GM23338 (cell line): ENCODE data around the gene MAST4. TPM values are rescaled to one million over a fixed set of nuclear protein-coding genes. Genes with fewer than 3 reads are reported as not detected.

Experiments used
- ATAC-seq: fragments of 200-7000 bp; cut with Tn5 transposase; 3 replicates; pipeline ENCODE4 v1.9.1; 2020
- DNase-seq: peaks from one replicate; pipeline ENCODE4 v3.0.0-alpha.2; 2015; ENCODE audit warnings: low spot score
- H2AFZ ChIP-seq: fragments of 200-600 bp; sonication (generic); 2 replicates; pipeline ENCODE4 v1.8.0; 2016; ENCODE audit warnings: antibody characterized with exemption, mild to moderate bottlenecking, moderate library complexity
- H3F3A ChIP-seq: fragments of 200-600 bp; sonication (generic); replicated peaks from 2 replicates; pipeline ENCODE4 v1.8.0; 2017; ENCODE audit warnings: antibody characterized with exemption, mixed run types, low read depth
- H3K27ac ChIP-seq: fragments of 200-600 bp; sonication (generic); 2 replicates; pipeline ENCODE4 v1.6.1; 2016; ENCODE audit warnings: low read depth
- H3K27me3 ChIP-seq: fragments of 200-600 bp; sonication (generic); 2 replicates; pipeline ENCODE4 v1.8.0; 2016; ENCODE audit warnings: mild to moderate bottlenecking, mixed run types, moderate library complexity; ENCODE audit not compliant: insufficient read depth
- H3K36me3 ChIP-seq: fragments of 200-600 bp; sonication (generic); 2 replicates; pipeline ENCODE4 v1.8.0; 2016; ENCODE audit warnings: mild to moderate bottlenecking; ENCODE audit not compliant: insufficient read depth
- H3K4me1 ChIP-seq: fragments of 200-600 bp; sonication (generic); 2 replicates; pipeline ENCODE4 v1.8.0; 2016; ENCODE audit warnings: mild to moderate bottlenecking, moderate library complexity; ENCODE audit not compliant: insufficient read depth
- H3K4me2 ChIP-seq: fragments of 200-600 bp; sonication (generic); 2 replicates; pipeline ENCODE4 v1.7.1; 2017; ENCODE audit warnings: mixed run types
- H3K4me3 ChIP-seq: fragments of 200-600 bp; sonication (generic); 2 replicates; pipeline ENCODE4 v1.6.1; 2016; ENCODE audit warnings: mixed run types
- H3K79me2 ChIP-seq: fragments of 200-600 bp; sonication (generic); replicated peaks from 2 replicates; pipeline ENCODE4 v1.8.0; 2017; ENCODE audit warnings: mild to moderate bottlenecking; ENCODE audit not compliant: insufficient read depth
- H3K9me2 ChIP-seq: fragments of 200-600 bp; sonication (generic); 2 replicates; pipeline ENCODE4 v1.8.0; 2017; ENCODE audit not compliant: insufficient read depth
- H4K20me1 ChIP-seq: fragments of 200-600 bp; sonication (generic); replicated peaks from 2 replicates; pipeline ENCODE4 v1.8.0; 2017; ENCODE audit warnings: mild to moderate bottlenecking; ENCODE audit not compliant: insufficient read depth
- H3K27ac Mint-ChIP-seq: 2 replicates; pipeline ENCODE4 v1.8.0; 2020; ENCODE audit warnings: inconsistent platforms, mild to moderate bottlenecking, moderate library complexity, mixed read lengths
- H3K27me3 Mint-ChIP-seq: 3 replicates; pipeline ENCODE4 v1.8.0; 2022; ENCODE audit warnings: low read depth, mild to moderate bottlenecking, moderate library complexity, mixed read lengths, inconsistent platforms; ENCODE audit not compliant: insufficient read depth, poor library complexity
- H3K36me3 Mint-ChIP-seq: 3 replicates; pipeline ENCODE4 v1.8.0; 2021; ENCODE audit warnings: low read depth, mild to moderate bottlenecking, inconsistent platforms, moderate library complexity, mixed read lengths
- H3K4me1 Mint-ChIP-seq: 3 replicates; pipeline ENCODE4 v1.8.0; 2020; ENCODE audit warnings: mild to moderate bottlenecking, inconsistent platforms, mixed read lengths
- H3K4me3 Mint-ChIP-seq: 3 replicates; pipeline ENCODE4 v1.8.0; 2021; ENCODE audit warnings: moderate library complexity, mild to moderate bottlenecking, inconsistent platforms, mixed read lengths
- H3K9me3 Mint-ChIP-seq: 3 replicates; pipeline ENCODE4 v1.8.0; 2020; ENCODE audit warnings: moderate library complexity, mild to moderate bottlenecking, inconsistent platforms, mixed read lengths
- CREB1 ChIP-seq: fragments of 250-450 bp; sonication (Bioruptor Pico); IDR thresholded peaks from 2 replicates; pipeline ENCODE4 v1.5.0; 2020; ENCODE audit warnings: low read depth, mild to moderate bottlenecking, moderate library complexity
- EZH2 ChIP-seq: fragments of 200-600 bp; sonication (generic); IDR thresholded peaks from one replicate; pipeline ENCODE4 v1.8.0; 2017; ENCODE audit warnings: antibody characterized with exemption, mild to moderate bottlenecking, low read depth; ENCODE audit not compliant: unreplicated experiment
- NANOG ChIP-seq: IDR thresholded peaks from 2 replicates; pipeline ENCODE4 v1.6.1; 2016; ENCODE audit warnings: antibody characterized with exemption, borderline replicate concordance
- POLR2AphosphoS5 ChIP-seq: IDR thresholded peaks from 2 replicates; pipeline ENCODE4 v1.6.1; 2016; ENCODE audit warnings: antibody characterized with exemption, low read depth
- ZNF114 ChIP-seq: fragments of 250-450 bp; sonication (Bioruptor Pico); IDR thresholded peaks from 2 replicates; pipeline ENCODE4 v1.5.0; 2020; ENCODE audit warnings: mild to moderate bottlenecking, moderate library complexity
- ZNF331 ChIP-seq: fragments of 250-450 bp; sonication (Bioruptor Pico); IDR thresholded peaks from 2 replicates; pipeline ENCODE4 v1.5.0; 2020; ENCODE audit warnings: low read depth, mild to moderate bottlenecking, moderate library complexity
- polyA plus RNA-seq: library from polyadenylated mRNA; unstranded; fragments of >200 nt; fragmentation: Nextera tagmentation; extraction: Ambion mirVana; gene quantifications from 2 replicates; pipeline ENCODE4 v1.2.1, GENCODE V29; 2016
- total RNA-seq: library from RNA; depleted of rRNA; stranded (reverse); fragments of >200 nt; shearing (Covaris generic); gene quantifications from 2 replicates; pipeline ENCODE4 v1.2.3, GENCODE V29; 2014
- TF ChIP-seq, protein P1 (sequence below): IDR thresholded peaks from one replicate; pipeline ENCODE4 v1.6.1; 2018; ENCODE audit warnings: antibody characterized with exemption; ENCODE audit not compliant: unreplicated experiment
- TF ChIP-seq, protein P2 (sequence below), 2 experiments: fragments of 200-600 bp in 1 of 2; sonication (generic) in 1 of 2; conservative IDR thresholded peaks; 2 replicates each; pipeline versions ENCODE4 v1.5.1 to v1.6.1; 2016 to 2017; ENCODE audit warnings: antibody characterized with exemption in 2 of 2, low read depth in 2 of 2, mild to moderate bottlenecking in 2 of 2, moderate library complexity in 1 of 2
- TF ChIP-seq, protein P3 (sequence below): IDR thresholded peaks from 2 replicates; pipeline ENCODE4 v1.6.1; 2016; ENCODE audit warnings: antibody characterized with exemption

The MAST4 gene
- total and polyA plus RNA-seq, 2 experiments from 2014 or later: 3.6 to 8.5 TPM

DNA sequence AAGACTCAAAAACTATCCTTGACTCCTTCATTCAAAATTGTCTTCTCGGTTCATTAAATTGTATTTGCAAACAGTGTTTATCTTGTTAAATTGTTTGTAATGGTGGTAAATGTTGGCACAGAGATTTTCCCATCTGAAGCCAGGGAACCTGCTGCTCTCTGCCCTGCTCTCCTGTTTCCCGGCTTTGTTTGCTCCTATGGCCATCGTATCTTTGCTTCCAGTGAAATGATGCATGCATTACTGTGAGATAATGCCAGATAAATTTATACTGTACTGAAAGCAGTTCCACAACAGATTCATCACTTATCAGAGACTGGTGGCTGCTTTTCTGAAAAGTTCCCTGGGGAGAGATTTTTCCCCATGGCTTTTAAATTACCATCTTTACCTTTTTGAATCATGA, 519.1 kb downstream of the MAST4 start:
- no peak overlapping the region for H2AFZ ChIP-seq
- H3K27me3 ChIP-seq: no peaks in the 10 kb centered on the region
- H3K4me1 Mint-ChIP-seq: peaks cover 4% of the 10 kb centered on the region; the same call in 1 of the 3 replicates
- TF ChIP-seq ZNF331 (CRISPR knock-in tag) (no peak), CREB1 (CRISPR knock-in tag) (no peak), POLR2AphosphoS5 (no peak), ZNF114 (CRISPR knock-in tag) (no peak)
- TF ChIP-seq, protein P1, sequence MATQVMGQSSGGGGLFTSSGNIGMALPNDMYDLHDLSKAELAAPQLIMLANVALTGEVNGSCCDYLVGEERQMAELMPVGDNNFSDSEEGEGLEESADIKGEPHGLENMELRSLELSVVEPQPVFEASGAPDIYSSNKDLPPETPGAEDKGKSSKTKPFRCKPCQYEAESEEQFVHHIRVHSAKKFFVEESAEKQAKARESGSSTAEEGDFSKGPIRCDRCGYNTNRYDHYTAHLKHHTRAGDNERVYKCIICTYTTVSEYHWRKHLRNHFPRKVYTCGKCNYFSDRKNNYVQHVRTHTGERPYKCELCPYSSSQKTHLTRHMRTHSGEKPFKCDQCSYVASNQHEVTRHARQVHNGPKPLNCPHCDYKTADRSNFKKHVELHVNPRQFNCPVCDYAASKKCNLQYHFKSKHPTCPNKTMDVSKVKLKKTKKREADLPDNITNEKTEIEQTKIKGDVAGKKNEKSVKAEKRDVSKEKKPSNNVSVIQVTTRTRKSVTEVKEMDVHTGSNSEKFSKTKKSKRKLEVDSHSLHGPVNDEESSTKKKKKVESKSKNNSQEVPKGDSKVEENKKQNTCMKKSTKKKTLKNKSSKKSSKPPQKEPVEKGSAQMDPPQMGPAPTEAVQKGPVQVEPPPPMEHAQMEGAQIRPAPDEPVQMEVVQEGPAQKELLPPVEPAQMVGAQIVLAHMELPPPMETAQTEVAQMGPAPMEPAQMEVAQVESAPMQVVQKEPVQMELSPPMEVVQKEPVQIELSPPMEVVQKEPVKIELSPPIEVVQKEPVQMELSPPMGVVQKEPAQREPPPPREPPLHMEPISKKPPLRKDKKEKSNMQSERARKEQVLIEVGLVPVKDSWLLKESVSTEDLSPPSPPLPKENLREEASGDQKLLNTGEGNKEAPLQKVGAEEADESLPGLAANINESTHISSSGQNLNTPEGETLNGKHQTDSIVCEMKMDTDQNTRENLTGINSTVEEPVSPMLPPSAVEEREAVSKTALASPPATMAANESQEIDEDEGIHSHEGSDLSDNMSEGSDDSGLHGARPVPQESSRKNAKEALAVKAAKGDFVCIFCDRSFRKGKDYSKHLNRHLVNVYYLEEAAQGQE: no peak
- no peaks in the 10 kb centered on the region for H3F3A ChIP-seq
- no peak overlapping the region for H3K4me3 ChIP-seq
- no peak for ATAC-seq
- H3K27ac ChIP-seq: no peak overlapping the region
- no peaks in the 10 kb centered on the region for H3K36me3 ChIP-seq
- no peaks in the 10 kb centered on the region for H4K20me1 ChIP-seq
- no peaks in the 10 kb centered on the region for H3K4me1 ChIP-seq
- H3K79me2 ChIP-seq: no peaks in the 10 kb centered on the region
- DNase-seq: no peak
- no peak overlapping the region for H3K27ac Mint-ChIP-seq
- no peaks in the 10 kb centered on the region for H3K27me3 Mint-ChIP-seq
- H3K36me3 Mint-ChIP-seq: no peaks in the 10 kb centered on the region
- no peak overlapping the region for H3K4me3 Mint-ChIP-seq
- H3K9me3 Mint-ChIP-seq: no peaks in the 10 kb centered on the region
- no peak overlapping the region for H3K4me2 ChIP-seq
- no peaks in the 10 kb centered on the region for H3K9me2 ChIP-seq

DNA sequence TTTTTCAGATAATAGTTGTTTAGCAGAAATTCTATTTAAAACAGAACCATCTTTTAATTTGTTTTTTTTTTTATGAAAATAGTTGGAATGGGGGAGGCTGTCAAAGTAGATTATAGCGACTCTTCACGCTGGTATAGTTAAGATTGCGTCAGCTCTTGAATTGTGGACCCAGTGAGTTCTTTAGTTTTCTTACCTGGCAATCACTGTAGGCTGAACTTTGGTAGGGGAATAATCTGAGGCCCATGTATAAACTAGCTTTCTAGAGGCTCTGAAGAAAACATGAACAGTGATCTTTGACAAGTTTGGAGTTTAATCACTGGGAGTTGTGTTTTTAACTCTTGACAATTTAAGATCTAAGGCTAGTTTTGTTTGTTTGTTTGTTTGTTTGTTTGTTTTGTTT, 519.6 kb downstream of the MAST4 start:
- Histone ChIP-seq H3K4me1 (no peaks in the 10 kb centered on the region), H3K79me2 (no peaks in the 10 kb centered on the region), H3K4me2 (no peak overlapping the region), H3K27ac (no peak overlapping the region), H3F3A (no peaks in the 10 kb centered on the region), H3K27me3 (no peaks in the 10 kb centered on the region), H2AFZ (no peak overlapping the region), H4K20me1 (no peaks in the 10 kb centered on the region), H3K36me3 (no peaks in the 10 kb centered on the region), H3K9me2 (no peaks in the 10 kb centered on the region), H3K4me3 (no peak overlapping the region)
- Mint-ChIP-seq H3K9me3 (no peaks in the 10 kb centered on the region), H3K4me3 (no peak overlapping the region), H3K4me1 (peaks cover 4% of the 10 kb centered on the region; the same call in 1 of the 3 replicates), H3K27me3 (no peaks in the 10 kb centered on the region), H3K27ac (no peak overlapping the region), H3K36me3 (no peaks in the 10 kb centered on the region)
- ATAC-seq (no peak), DNase-seq (no peak)
- TF ChIP-seq, protein P2, sequence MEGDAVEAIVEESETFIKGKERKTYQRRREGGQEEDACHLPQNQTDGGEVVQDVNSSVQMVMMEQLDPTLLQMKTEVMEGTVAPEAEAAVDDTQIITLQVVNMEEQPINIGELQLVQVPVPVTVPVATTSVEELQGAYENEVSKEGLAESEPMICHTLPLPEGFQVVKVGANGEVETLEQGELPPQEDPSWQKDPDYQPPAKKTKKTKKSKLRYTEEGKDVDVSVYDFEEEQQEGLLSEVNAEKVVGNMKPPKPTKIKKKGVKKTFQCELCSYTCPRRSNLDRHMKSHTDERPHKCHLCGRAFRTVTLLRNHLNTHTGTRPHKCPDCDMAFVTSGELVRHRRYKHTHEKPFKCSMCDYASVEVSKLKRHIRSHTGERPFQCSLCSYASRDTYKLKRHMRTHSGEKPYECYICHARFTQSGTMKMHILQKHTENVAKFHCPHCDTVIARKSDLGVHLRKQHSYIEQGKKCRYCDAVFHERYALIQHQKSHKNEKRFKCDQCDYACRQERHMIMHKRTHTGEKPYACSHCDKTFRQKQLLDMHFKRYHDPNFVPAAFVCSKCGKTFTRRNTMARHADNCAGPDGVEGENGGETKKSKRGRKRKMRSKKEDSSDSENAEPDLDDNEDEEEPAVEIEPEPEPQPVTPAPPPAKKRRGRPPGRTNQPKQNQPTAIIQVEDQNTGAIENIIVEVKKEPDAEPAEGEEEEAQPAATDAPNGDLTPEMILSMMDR (conservative IDR thresholded peaks at IDR 0.05; ENCODE audit: low read depth in 2 of 2): no peak
- no peak for TF ChIP-seq ZNF331 (CRISPR knock-in tag)
- TF ChIP-seq, protein P3, sequence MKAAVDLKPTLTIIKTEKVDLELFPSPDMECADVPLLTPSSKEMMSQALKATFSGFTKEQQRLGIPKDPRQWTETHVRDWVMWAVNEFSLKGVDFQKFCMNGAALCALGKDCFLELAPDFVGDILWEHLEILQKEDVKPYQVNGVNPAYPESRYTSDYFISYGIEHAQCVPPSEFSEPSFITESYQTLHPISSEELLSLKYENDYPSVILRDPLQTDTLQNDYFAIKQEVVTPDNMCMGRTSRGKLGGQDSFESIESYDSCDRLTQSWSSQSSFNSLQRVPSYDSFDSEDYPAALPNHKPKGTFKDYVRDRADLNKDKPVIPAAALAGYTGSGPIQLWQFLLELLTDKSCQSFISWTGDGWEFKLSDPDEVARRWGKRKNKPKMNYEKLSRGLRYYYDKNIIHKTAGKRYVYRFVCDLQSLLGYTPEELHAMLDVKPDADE: no peak
- TF ChIP-seq EZH2: no peak
- no peak for TF ChIP-seq CREB1 (CRISPR knock-in tag)
- no peak for TF ChIP-seq NANOG
- TF ChIP-seq ZNF114 (CRISPR knock-in tag): no peak
